SK-N-SH (cell line): ENCODE results near the gene TBK1. TPM values are rescaled to one million over a fixed set of nuclear protein-coding genes. Genes with fewer than 3 reads are reported as not detected.

ENCODE experiments used
- CTCF ChIA-PET: fragments of 300-600, 350-600 bp; formaldehyde crosslinking; extraction: SDS; loops from one replicate; lab custom pipeline; 2021; lab: Yijun Ruan, JAX
- POLR2A ChIA-PET: fragments of 350-600 bp; sonication (Branson Sonifier 250); formaldehyde crosslinking; extraction: SDS; loops from one replicate; lab custom pipeline; 2020; ENCODE audit warnings: antibody characterized with exemption, inconsistent platforms; lab: Yijun Ruan, JAX
- DNase-seq: peaks from one replicate; pipeline ENCODE4 v3.0.0; 2012
- H2AFZ ChIP-seq: fragments of 200-600 bp; sonication (generic); 2 replicates; pipeline ENCODE4 v1.8.1; 2016; ENCODE audit warnings: antibody characterized with exemption, mild to moderate bottlenecking, low read depth
- H3F3A ChIP-seq: fragments of 200-600 bp; sonication (generic); replicated peaks from 2 replicates; pipeline ENCODE3; 2016; ENCODE audit warnings: antibody characterized with exemption, mild to moderate bottlenecking; ENCODE audit not compliant: insufficient read depth
- H3K27ac ChIP-seq, 2 experiments: fragments of 200-500 bp in 1 of 2; fragments of 200-600 bp in 1 of 2; sonication (Bioruptor generic) in 1 of 2; sonication (generic), shearing (Covaris generic) in 1 of 2; 2 replicates each; pipeline versions ENCODE4 v1.5.1 to v1.6.1; 2014 to 2016; ENCODE audit warnings: low read depth in 2 of 2, inconsistent platforms in 1 of 2, low read length in 1 of 2, mild to moderate bottlenecking in 1 of 2, mixed read lengths in 1 of 2
- H3K27me3 ChIP-seq: fragments of 200-600 bp; sonication (generic), shearing (Covaris generic); 2 replicates; pipeline ENCODE4 v1.6.1; 2016; ENCODE audit warnings: mixed run types; ENCODE audit not compliant: insufficient read depth
- H3K36me3 ChIP-seq, 2 experiments: fragments of 200-500 bp in 1 of 2; fragments of 200-600 bp in 1 of 2; sonication (Bioruptor generic) in 1 of 2; sonication (generic) in 1 of 2; replicated peaks in 1 of 2; 2 replicates each; pipeline versions ENCODE3 to v1.5.1; 2014 to 2016; ENCODE audit warnings: low read length in 1 of 2, mild to moderate bottlenecking in 1 of 2; ENCODE audit not compliant: insufficient read depth in 2 of 2, control insufficient read depth in 1 of 2
- H3K4me1 ChIP-seq, 2 experiments: fragments of 200-500 bp in 1 of 2; fragments of 200-600 bp in 1 of 2; sonication (Bioruptor generic) in 1 of 2; sonication (generic), shearing (Covaris generic) in 1 of 2; 2 replicates each; pipeline versions ENCODE4 v1.5.1 to v1.6.1; 2014 to 2016; ENCODE audit warnings: low read depth in 1 of 2, low read length in 1 of 2, mixed run types in 1 of 2; ENCODE audit not compliant: insufficient read depth in 2 of 2, control insufficient read depth in 1 of 2
- H3K4me2 ChIP-seq: fragments of 200-600 bp; sonication (generic), shearing (Covaris generic); 2 replicates; pipeline ENCODE4 v1.6.1; 2017; ENCODE audit warnings: mixed run types
- H3K4me3 ChIP-seq, 2 experiments: fragments of 200-500 bp in 1 of 2; fragments of 200-600 bp in 1 of 2; sonication (Bioruptor generic) in 1 of 2; sonication (generic), shearing (Covaris generic) in 1 of 2; 2 replicates each; pipeline versions ENCODE4 v1.5.1 to v1.8.1; 2014 to 2016; ENCODE audit warnings: low read depth in 2 of 2, inconsistent platforms in 1 of 2, low read length in 1 of 2, mild to moderate bottlenecking in 1 of 2, mixed read lengths in 1 of 2, moderate library complexity in 1 of 2
- H3K79me2 ChIP-seq: fragments of 200-600 bp; sonication (generic); 2 replicates; pipeline ENCODE4 v1.8.1; 2017; ENCODE audit warnings: mild to moderate bottlenecking; ENCODE audit not compliant: insufficient read depth
- H3K9ac ChIP-seq: fragments of 200-600 bp; sonication (generic); 2 replicates; pipeline ENCODE4 v1.6.1; 2017; ENCODE audit warnings: mixed run types
- H3K9me2 ChIP-seq: fragments of 200-600 bp; sonication (generic); 2 replicates; pipeline ENCODE4 v1.6.1; 2017; ENCODE audit warnings: mixed run types
- H3K9me3 ChIP-seq: fragments of 200-600 bp; sonication (generic); 2 replicates; pipeline ENCODE4 v1.6.1; 2017; ENCODE audit warnings: mixed run types, mild to moderate bottlenecking, moderate library complexity
- H4K20me1 ChIP-seq: fragments of 200-600 bp; sonication (generic); 2 replicates; pipeline ENCODE4 v1.6.1; 2017; ENCODE audit warnings: mild to moderate bottlenecking, mixed run types; ENCODE audit not compliant: insufficient read depth
- CHD2 ChIP-seq: fragments of 150-350 bp; IDR thresholded peaks from 2 replicates; pipeline ENCODE4 v1.6.1; 2018; ENCODE audit warnings: low read length; ENCODE audit not compliant: partially characterized antibody
- CTCF ChIP-seq: fragments of 200-600 bp; sonication (generic); IDR thresholded peaks from 2 replicates; pipeline ENCODE4 v1.6.1; 2017; ENCODE audit warnings: antibody characterized with exemption, mild to moderate bottlenecking, moderate library complexity
- EP300 ChIP-seq, 2 experiments: IDR thresholded peaks; 2 replicates each; pipeline versions ENCODE4 v1.4.0 to v1.6.1; 2012; ENCODE audit warnings: borderline replicate concordance in 1 of 2, low read depth in 1 of 2, low read length in 1 of 2
- EZH2phosphoT487 ChIP-seq: fragments of 200-600 bp; sonication (generic); IDR thresholded peaks from 2 replicates; pipeline ENCODE4 v1.6.1; 2017; ENCODE audit warnings: low read depth, mixed run types, mild to moderate bottlenecking, antibody characterized with exemption, moderate library complexity, borderline replicate concordance
- FOSL2 ChIP-seq: IDR thresholded peaks from 2 replicates; pipeline ENCODE4 v1.4.0; 2012; ENCODE audit warnings: low read depth, mild to moderate bottlenecking, moderate library complexity, borderline replicate concordance
- FOXM1 ChIP-seq: IDR thresholded peaks from 2 replicates; pipeline ENCODE4 v1.4.0; 2012; ENCODE audit warnings: low read depth, mild to moderate bottlenecking
- GABPA ChIP-seq: IDR thresholded peaks from 2 replicates; pipeline ENCODE4 v1.4.0; 2012; ENCODE audit warnings: low read depth, mild to moderate bottlenecking
- GATA2 ChIP-seq: sonication (generic); formaldehyde crosslinking; IDR thresholded peaks from 2 replicates; pipeline ENCODE4 v1.5.0; 2020; ENCODE audit warnings: mild to moderate bottlenecking, missing genetic modification reagents
- MEF2A ChIP-seq: IDR thresholded peaks from 2 replicates; pipeline ENCODE4 v1.4.0; 2012; ENCODE audit warnings: low read depth, borderline replicate concordance
- MXI1 ChIP-seq: IDR thresholded peaks from 2 replicates; pipeline ENCODE4 v1.6.1; 2012; ENCODE audit warnings: mild to moderate bottlenecking, low read depth, low read length, improper control_type of control experiment
- NFIC ChIP-seq: IDR thresholded peaks from 2 replicates; pipeline ENCODE4 v1.4.0; 2012; ENCODE audit warnings: borderline replicate concordance
- NRF1 ChIP-seq: IDR thresholded peaks from 2 replicates; pipeline ENCODE4 v1.6.1; 2012; ENCODE audit warnings: low read depth, mild to moderate bottlenecking, low read length
- PBX3 ChIP-seq: IDR thresholded peaks from 2 replicates; pipeline ENCODE4; 2012
- POLR2AphosphoS5 ChIP-seq: IDR thresholded peaks from 2 replicates; pipeline ENCODE4 v1.6.1; 2012; ENCODE audit warnings: low read depth, low read length
- RCOR1 ChIP-seq: fragments of 150-350 bp; IDR thresholded peaks from 2 replicates; pipeline ENCODE4 v1.6.1; 2017; ENCODE audit warnings: antibody characterized with exemption, low read length
- REST ChIP-seq: IDR thresholded peaks from 2 replicates; pipeline ENCODE4 v1.6.1; 2012; ENCODE audit warnings: mild to moderate bottlenecking, low read depth, low read length, moderate library complexity
- RXRA ChIP-seq: IDR thresholded peaks from 2 replicates; pipeline ENCODE4 v1.4.0; 2012; ENCODE audit warnings: low read depth, mild to moderate bottlenecking, borderline replicate concordance
- SIN3A ChIP-seq: IDR thresholded peaks from 2 replicates; pipeline ENCODE4 v1.6.1; 2012; ENCODE audit warnings: low read depth, mild to moderate bottlenecking, low read length, moderate library complexity, borderline replicate concordance
- SMC3 ChIP-seq: IDR thresholded peaks from 2 replicates; pipeline ENCODE4 v1.6.1; 2012; ENCODE audit warnings: low read depth, low read length, improper control_type of control experiment
- TAF1 ChIP-seq: IDR thresholded peaks from 2 replicates; pipeline ENCODE4 v1.6.1; 2012; ENCODE audit warnings: low read depth, mild to moderate bottlenecking, low read length, moderate library complexity, borderline replicate concordance
- TCF12 ChIP-seq: IDR thresholded peaks from 2 replicates; pipeline ENCODE4 v1.4.0; 2012
- YY1 ChIP-seq: IDR thresholded peaks from 2 replicates; pipeline ENCODE4 v1.4.0; 2012; ENCODE audit warnings: low read depth, mild to moderate bottlenecking
- ZBTB33 ChIP-seq: IDR thresholded peaks from 2 replicates; pipeline ENCODE4 v1.4.0; 2012; ENCODE audit warnings: low read depth, borderline replicate concordance
- WGBS: methylation state at CpG from one replicate; pipeline ENCODE4 v1.1.6; 2017; ENCODE audit warnings: low lambda C conversion rate; 5-methylcytosine and 5-hydroxymethylcytosine counted together
- polyA plus RNA-seq, 3 experiments: library from polyadenylated mRNA; depleted of rRNA; stranded (reverse); fragments of >200 nt; gene quantifications; 2 replicates each; pipeline ENCODE4 v1.2.3, GENCODE V29; 2012

Gene TBK1
- polyA plus RNA-seq, 1 of the 3 experiments (the other 2 are of a cell fraction), result 8.2 TPM

GRCh38 chr12:64461634-64462414 is 9.9 kb downstream of the TBK1 start:
- POLR2A ChIA-PET, result no interaction called here
- no peak for TF ChIP-seq MEF2A
- no peak for TF ChIP-seq POLR2AphosphoS5
- no peak for TF ChIP-seq NRF1
- TF ChIP-seq SMC3, result no peak
- TF ChIP-seq NFIC, result no peak; the same call in 1 of the 2 replicates
- 0 out of 2 replicates have a peak, but pooled peaks have one; percentile 11 for TF ChIP-seq TCF12
- no peak for TF ChIP-seq SIN3A
- peak; percentile 39; the same call in 1 of the 2 replicates for TF ChIP-seq FOSL2
- TF ChIP-seq EZH2phosphoT487, result no peak
- TF ChIP-seq YY1, result no peak
- TF ChIP-seq EP300 (IDR thresholded peaks at IDR 0.05; ENCODE audit: borderline replicate concordance in 1 of 2, low read depth in 1 of 2, low read length in 1 of 2), result no peak
- no peak for TF ChIP-seq PBX3
- TF ChIP-seq MXI1, result no peak
- no peak for TF ChIP-seq ZBTB33
- no peak for TF ChIP-seq TAF1
- TF ChIP-seq REST, result no peak
- no peak for TF ChIP-seq GATA2
- no peak for TF ChIP-seq CTCF
- no peak for TF ChIP-seq CHD2
- no peak for TF ChIP-seq FOXM1
- TF ChIP-seq GABPA, result no peak
- TF ChIP-seq RXRA, result no peak
- TF ChIP-seq RCOR1, result no peak

More at GRCh38 chr12:64461634-64462414, 9.9 kb downstream of the TBK1 start:
- WGBS, result 60% methylated on average over 2 of the region's 2 CpGs
- H2AFZ ChIP-seq, result no peak overlapping the region
- 0 out of 2 replicates have a peak overlapping the region, but pooled peaks have one; percentile 1 for H3K4me2 ChIP-seq
- H3K79me2 ChIP-seq, result peaks cover 71% of the 10 kb centered on the region
- DNase-seq, result no peak
- peak overlapping the region; percentile 7 to 58; a peak in 3 of 4 replicates for H3K27ac ChIP-seq
- 0 out of 2 replicates have a peak, but pooled peaks cover 5% of the 10 kb centered on the region for H4K20me1 ChIP-seq
- peaks cover 10% of the 10 kb centered on the region for H3F3A ChIP-seq
- no peaks in the 10 kb centered on the region for H3K27me3 ChIP-seq
- no peaks in the 10 kb centered on the region for H3K9me3 ChIP-seq
- peaks cover 0 to 19% of the 10 kb centered on the region in 2 experiments; a peak in 2 of 4 replicates for H3K4me1 ChIP-seq
- H3K9ac ChIP-seq, result no peak overlapping the region
- CTCF ChIA-PET, result no interaction called here
- no peaks in the 10 kb centered on the region for H3K9me2 ChIP-seq
- no peak overlapping the region for H3K4me3 ChIP-seq
- peaks cover 46 to 64% of the 10 kb centered on the region in 2 experiments for H3K36me3 ChIP-seq
